CD4-positive, alpha-beta T cell (primary cell): ENCODE results near the gene CSTPP1. TPM values are rescaled to one million over a fixed set of nuclear protein-coding genes. Genes with fewer than 3 reads are reported as not detected.
"Not testable (repeated sequence)": the region's sequence is repeated elsewhere in the genome, so short reads cannot be mapped to it uniquely, and the experiment has no call there.

Source experiments
- ATAC-seq: fragments of 200-7000 bp; cut with Tn5 transposase; one replicate; pipeline ENCODE4 v1.10.0; 2022; ENCODE audit warnings: mild to moderate bottlenecking; ENCODE audit not compliant: poor library complexity
- CTCF ChIA-PET: fragments of 350-600 bp; sonication (Branson Sonifier 250); formaldehyde crosslinking; loops from one replicate; lab custom pipeline; 2021; ENCODE audit warnings: antibody characterized with exemption, inconsistent platforms; lab: Charles Lee
- POLR2A ChIA-PET: fragments of 350-600 bp; sonication (Branson Sonifier 250); formaldehyde crosslinking; loops from one replicate; lab custom pipeline; 2021; ENCODE audit warnings: antibody characterized with exemption, inconsistent platforms; lab: Charles Lee
- DNase-seq, 14 experiments: peaks; one replicate each; pipeline ENCODE4 v3.0.0-alpha.2; 2013 to 2020; ENCODE audit warnings: mixed read lengths in 2 of 14
- H3K27ac ChIP-seq, 2 donors: one replicate each; pipeline versions ENCODE4 v1.5.1 to v1.7.0; 2013; ENCODE audit warnings: low read length in 2 of 2, low read depth in 1 of 2, mild to moderate bottlenecking in 1 of 2
- H3K27me3 ChIP-seq, 2 experiments: 1 replicate in 1 of 2; 2 replicates in 1 of 2; pipeline versions ENCODE4 v1.6.1 to v1.7.0; 2013; ENCODE audit warnings: low read length in 2 of 2, control low read depth in 1 of 2, mild to moderate bottlenecking in 1 of 2, moderate library complexity in 1 of 2; ENCODE audit not compliant: insufficient read depth in 2 of 2, control insufficient read depth in 1 of 2
- H3K36me3 ChIP-seq: one replicate; pipeline ENCODE4 v1.6.1; 2013; ENCODE audit warnings: low read length, control low read depth; ENCODE audit not compliant: insufficient read depth
- H3K4me1 ChIP-seq: one replicate; pipeline ENCODE4 v1.6.1; 2013; ENCODE audit warnings: low read length, control low read depth; ENCODE audit not compliant: insufficient read depth
- H3K4me3 ChIP-seq: one replicate; pipeline ENCODE4 v1.5.1; 2013; ENCODE audit warnings: mild to moderate bottlenecking, low read length, moderate library complexity
- H3K9me3 ChIP-seq, 2 experiments: 1 replicate in 1 of 2; 2 replicates in 1 of 2; pipeline versions ENCODE4 v1.6.1 to v1.7.0; 2013; ENCODE audit warnings: low read length in 2 of 2, mild to moderate bottlenecking in 2 of 2, control low read depth in 1 of 2, moderate library complexity in 1 of 2; ENCODE audit not compliant: control insufficient read depth in 1 of 2, insufficient read depth in 1 of 2
- H3K27ac Mint-ChIP-seq: one replicate; pipeline ENCODE4 v1.8.0; 2020; ENCODE audit warnings: mixed read lengths
- H3K27me3 Mint-ChIP-seq: one replicate; pipeline ENCODE4 v1.8.0; 2021; ENCODE audit warnings: mixed read lengths
- H3K36me3 Mint-ChIP-seq: one replicate; pipeline ENCODE4 v1.8.0; 2021; ENCODE audit warnings: low read depth, mixed read lengths
- H3K4me1 Mint-ChIP-seq: one replicate; pipeline ENCODE4 v1.8.0; 2021; ENCODE audit warnings: low read depth, mixed read lengths
- H3K4me3 Mint-ChIP-seq: one replicate; pipeline ENCODE4 v1.8.0; 2020; ENCODE audit warnings: mild to moderate bottlenecking, mixed read lengths
- H3K9me3 Mint-ChIP-seq: one replicate; pipeline ENCODE4 v1.8.0; 2020; ENCODE audit warnings: mixed read lengths
- CTCF ChIP-seq: fragments of 200-600 bp; IDR thresholded peaks from one replicate; pipeline ENCODE4 v1.8.0; 2022; ENCODE audit warnings: antibody characterized with exemption, mild to moderate bottlenecking
- intact Hi-C, 2 experiments: fragments of 100-400 bp; cut with DNase I in 1 of 2; cut with micrococcal nuclease in 1 of 2; formaldehyde crosslinking; loops; one replicate each; pipeline versions ENCODE4 v1.15.1 to v1.9.0; 2023 to 2025; cut with DNase I, micrococcal nuclease
- total RNA-seq, 174 experiments: library from RNA in 2 of 174; stranded (reverse) in 2 of 174; gene quantifications; one replicate each; pipeline ENCODE4 v1.2.3 and lab custom pipeline; 2021 to 2026

CSTPP1 gene
- total RNA-seq, 2 experiments from 2014 or later, result 6.6 to 7.3 TPM

- no peak overlapping the region for H3K4me3 Mint-ChIP-seq
Measured at GRCh38 chr11:47201015-47201414, 264.5 kb downstream of the CSTPP1 start.

GRCh38 chr11:47202576-47202975 lies 266.0 kb downstream of the CSTPP1 start:
- ChIA-PET CTCF (no interaction called here), POLR2A (no interaction called here)
- Histone ChIP-seq H3K27ac (no peak overlapping the region), H3K4me1 (no peaks in the 10 kb centered on the region), H3K36me3 (no peaks in the 10 kb centered on the region), H3K4me3 (no peak overlapping the region), H3K9me3 (no peaks in the 10 kb centered on the region), H3K27me3 (no peaks in the 10 kb centered on the region)
- intact Hi-C loops, result no loop called here
- Mint-ChIP-seq H3K27ac (no peak overlapping the region), H3K27me3 (no peaks in the 10 kb centered on the region), H3K36me3 (no peaks in the 10 kb centered on the region), H3K4me1 (no peaks in the 10 kb centered on the region), H3K9me3 (no peaks in the 10 kb centered on the region), H3K4me3 (no peak overlapping the region)
- ATAC-seq (no peak), DNase-seq (no peak)
- no peak for TF ChIP-seq CTCF

More at GRCh38 chr11:47201015-47201414, 264.5 kb downstream of the CSTPP1 start:
- H3K27me3 ChIP-seq, result no peaks in the 10 kb centered on the region
- ATAC-seq (no peak), DNase-seq (no peak)
- Mint-ChIP-seq H3K27ac (no peak overlapping the region), H3K4me1 (no peaks in the 10 kb centered on the region), H3K36me3 (no peaks in the 10 kb centered on the region), H3K9me3 (no peaks in the 10 kb centered on the region), H3K27me3 (no peaks in the 10 kb centered on the region)
- H3K4me1 ChIP-seq, result no peaks in the 10 kb centered on the region
- H3K9me3 ChIP-seq, result no peaks in the 10 kb centered on the region
- TF ChIP-seq CTCF, result no peak
- POLR2A ChIA-PET, result no interaction called here
- H3K36me3 ChIP-seq, result no peaks in the 10 kb centered on the region
- intact Hi-C loops, result no loop called here
- H3K4me3 ChIP-seq, result no peak overlapping the region
- CTCF ChIA-PET, result interaction anchor here (0.6 kb wide), 1 partner anchor 106 kb away, joined by 3 read pairs; no protein-coding TSS in a partner anchor
- no peak overlapping the region for H3K27ac ChIP-seq

GRCh38 chr11:47204637-47204989 lies 268.1 kb downstream of the CSTPP1 start:
- no peak for ATAC-seq
- intact Hi-C loops, result no loop called here
- ChIA-PET CTCF (interaction anchor here (0.7 kb wide), 1 partner anchor 637 kb away, joined by 3 read pairs; no protein-coding TSS in a partner anchor), POLR2A (interaction anchor here (0.7 kb wide), 1 partner anchor 64 kb away, joined by 3 read pairs; no protein-coding TSS in a partner anchor)
- H3K9me3 ChIP-seq, result no peaks in the 10 kb centered on the region
- no peak for TF ChIP-seq CTCF
- Mint-ChIP-seq H3K9me3 (no peaks in the 10 kb centered on the region), H3K36me3 (no peaks in the 10 kb centered on the region), H3K4me1 (no peaks in the 10 kb centered on the region), H3K27me3 (no peaks in the 10 kb centered on the region), H3K27ac (no peak overlapping the region), H3K4me3 (no peak overlapping the region)
- no peak for DNase-seq
- H3K27ac ChIP-seq, result no peak overlapping the region
- no peaks in the 10 kb centered on the region for H3K4me1 ChIP-seq
- H3K36me3 ChIP-seq, result no peaks in the 10 kb centered on the region
- no peaks in the 10 kb centered on the region for H3K27me3 ChIP-seq
- no peak overlapping the region for H3K4me3 ChIP-seq

GRCh38 chr11:47206577-47206976 lies 270.0 kb downstream of the CSTPP1 start:
- intact Hi-C loops, ATAC-seq, H3K4me3 ChIP-seq, H3K4me3 Mint-ChIP-seq, H3K9me3 Mint-ChIP-seq, H3K4me1 Mint-ChIP-seq, H3K27ac ChIP-seq, H3K27me3 Mint-ChIP-seq, H3K9me3 ChIP-seq, H3K36me3 ChIP-seq, H3K36me3 Mint-ChIP-seq, POLR2A ChIA-PET, H3K4me1 ChIP-seq, H3K27ac Mint-ChIP-seq, H3K27me3 ChIP-seq, DNase-seq: not testable (repeated sequence)
- CTCF ChIA-PET, result interaction anchor here (0.7 kb wide), 1 partner anchor 18 kb away, joined by 3 read pairs; no protein-coding TSS in a partner anchor
